NT2/D1 (cell line): ENCODE measurements around the gene NRIP1.

Experiments used
- YY1 ChIP-seq: IDR thresholded peaks from 2 replicates; pipeline ENCODE4 v1.6.1; 2011; ENCODE audit not compliant: insufficient read length, insufficient read depth
- ZNF274 ChIP-seq: IDR thresholded peaks from 2 replicates; pipeline ENCODE4 v1.6.1; 2011; ENCODE audit warnings: mild to moderate bottlenecking, low read depth, low read length

GRCh38 chr21:15098908-15099307 is 34.1 kb upstream of the NRIP1 start:
- TF ChIP-seq YY1 (no peak), ZNF274 (no peak)
